HL-60/S4 treated with phorbol 12-myristate 13-acetate at 8.2 ng/mL for 4 days and 3 days (cell line): ENCODE data around the gene ADARB2.
"Not testable (repeated sequence)": the region's sequence is repeated elsewhere in the genome, so short reads cannot be mapped to it uniquely, and the experiment has no call there.

Experiments used
- in situ Hi-C: fragments of 300-500 bp; cut with MboI; formaldehyde crosslinking; loops from 2 replicates; pipeline ENCODE4 v1.15.0; 2022; ENCODE audit warnings: low sequenced_read_pairs

ADARB2 gene

DNA sequence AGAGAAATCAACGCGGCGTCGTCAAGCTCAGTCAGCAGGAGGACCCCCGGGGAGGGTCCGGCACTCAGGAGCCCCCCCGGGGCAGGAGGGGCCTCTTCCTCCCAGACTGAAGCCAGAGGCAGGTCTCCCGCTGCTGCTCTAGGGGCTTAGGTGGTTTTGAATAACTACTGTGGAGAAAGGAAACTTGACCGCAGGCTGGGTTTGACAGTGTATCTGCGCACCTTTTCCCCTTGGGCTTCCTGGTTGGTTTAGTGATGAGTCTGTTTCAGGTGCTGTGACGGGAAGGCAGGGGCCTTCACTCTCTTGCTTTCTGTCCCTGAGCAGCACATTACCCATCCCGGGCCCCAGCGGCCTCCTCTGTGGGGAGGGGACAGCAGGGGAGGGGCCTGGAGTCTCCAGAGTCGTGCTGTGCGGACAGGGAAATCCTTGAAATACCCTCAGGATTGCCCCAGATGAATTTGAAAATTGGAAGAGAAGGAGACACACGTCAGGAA, 262.2 kb downstream of the ADARB2 start:
- in situ Hi-C loops: no loop called here

DNA sequence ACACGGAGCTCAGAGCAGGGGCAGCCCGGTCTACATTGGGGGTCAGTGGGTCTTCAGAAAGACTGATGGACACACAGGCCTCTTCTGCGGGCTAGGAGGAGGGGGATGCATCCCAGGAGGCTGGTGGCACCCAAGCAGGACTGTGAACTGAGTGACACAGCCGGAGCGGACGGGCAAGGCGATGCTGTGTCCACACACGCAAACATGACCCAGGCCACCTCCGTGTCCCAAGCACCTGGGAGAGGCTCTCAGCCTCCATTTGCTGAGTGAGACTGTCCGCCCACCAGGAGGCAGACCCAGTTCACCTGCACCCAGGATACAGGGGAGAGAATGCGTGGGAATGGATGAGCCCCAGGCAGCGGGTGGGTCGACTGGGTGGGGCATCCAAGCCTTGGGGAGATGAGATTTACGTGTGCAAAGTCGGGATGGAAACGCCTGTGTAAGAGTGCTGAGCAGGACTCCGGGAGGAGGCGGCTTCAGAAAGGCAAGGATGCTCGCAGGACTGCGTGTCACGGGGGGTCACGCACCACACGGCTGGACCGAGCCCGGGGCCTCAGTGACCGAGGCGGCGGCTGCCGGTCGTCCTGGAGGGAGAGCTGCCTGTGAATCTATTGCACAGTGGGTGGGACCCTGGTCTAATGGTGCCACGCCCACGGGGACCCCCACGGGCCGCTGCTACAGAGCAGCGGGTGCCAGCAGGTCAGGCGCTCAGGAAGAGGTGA, 262.8 kb downstream of the ADARB2 start:
- in situ Hi-C loops: no loop called here

DNA sequence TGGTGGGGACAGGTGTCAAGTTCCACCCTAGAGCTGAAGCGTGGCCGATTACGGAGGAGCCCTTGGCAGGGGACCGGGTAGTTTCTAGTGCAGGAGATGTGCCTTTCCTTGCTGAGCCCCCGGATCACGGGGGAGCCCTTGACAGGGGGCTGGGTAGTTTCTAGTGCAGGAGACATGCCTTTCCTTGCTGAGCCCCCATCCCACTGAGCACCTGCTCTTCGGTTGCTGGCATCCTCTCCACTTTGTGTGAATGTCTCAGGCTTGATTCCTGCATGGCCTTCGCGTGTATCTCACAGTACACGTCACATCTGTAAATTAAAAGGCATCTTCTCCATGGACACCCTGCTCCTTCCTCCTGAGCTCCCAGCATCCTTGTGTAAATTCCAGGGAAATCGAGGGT, 263.5 kb downstream of the ADARB2 start:
- in situ Hi-C loops: no loop called here

DNA sequence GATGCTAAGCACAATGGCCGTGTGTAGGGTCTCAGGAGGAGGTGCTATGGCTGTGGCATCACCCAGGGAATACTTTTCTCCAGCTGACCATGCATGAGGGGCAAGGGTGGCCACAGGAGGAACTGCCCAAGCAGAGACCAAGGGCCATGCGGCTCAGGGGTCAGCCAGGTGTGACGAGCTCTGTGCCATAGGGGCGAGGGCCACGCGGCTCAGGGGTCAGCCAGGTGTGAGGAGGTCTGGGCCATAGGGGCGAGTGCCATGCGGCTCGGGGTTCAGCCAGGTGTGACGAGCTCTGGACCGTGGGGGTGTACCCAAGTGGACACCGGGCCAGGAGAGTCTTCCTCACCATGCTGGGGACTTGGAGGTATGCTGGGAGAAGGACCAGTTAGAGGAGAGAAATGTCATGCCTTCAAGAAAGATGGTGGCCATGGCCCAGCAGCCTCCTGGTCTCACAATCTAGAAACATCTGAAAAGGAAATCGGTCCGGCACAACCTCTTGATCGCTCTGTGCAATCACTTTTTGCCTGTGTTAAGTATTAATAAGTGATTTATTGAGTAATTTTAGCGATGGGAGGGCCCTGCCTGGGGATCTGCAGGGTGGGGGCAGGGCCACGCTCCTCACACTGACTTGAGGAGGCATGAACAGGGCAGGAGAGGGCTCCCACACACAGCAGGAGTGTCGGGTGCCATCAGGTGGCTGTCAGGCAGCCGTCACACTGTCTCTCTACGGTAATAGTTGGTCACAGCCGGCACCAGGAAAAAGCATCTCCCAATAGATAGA, 265.0 kb downstream of the ADARB2 start:
- in situ Hi-C loops: no loop called here

DNA sequence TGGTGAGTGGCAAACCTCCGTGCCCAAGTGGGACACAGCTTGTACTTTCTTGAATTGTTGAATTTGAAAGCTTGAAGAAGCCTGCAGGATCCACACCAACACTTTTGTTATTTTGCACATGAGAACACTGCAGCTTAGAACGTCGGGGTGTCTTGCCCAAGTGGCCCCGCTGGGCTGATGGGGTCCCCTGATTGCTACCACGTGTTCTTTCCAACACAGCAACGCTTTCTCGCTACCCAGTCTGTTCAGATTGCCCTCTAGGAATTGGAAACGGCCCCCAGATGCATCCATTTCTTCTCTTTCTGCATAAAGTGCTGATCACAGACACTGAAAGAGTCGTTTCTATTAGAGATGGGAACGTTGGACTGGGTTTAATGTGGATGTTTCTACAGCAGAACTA, 268.5 kb downstream of the ADARB2 start:
- in situ Hi-C loops: no loop called here

GRCh38 chr10:1467334-1468076, 269.8 kb downstream of the ADARB2 start:
- in situ Hi-C loops: no loop called here

DNA sequence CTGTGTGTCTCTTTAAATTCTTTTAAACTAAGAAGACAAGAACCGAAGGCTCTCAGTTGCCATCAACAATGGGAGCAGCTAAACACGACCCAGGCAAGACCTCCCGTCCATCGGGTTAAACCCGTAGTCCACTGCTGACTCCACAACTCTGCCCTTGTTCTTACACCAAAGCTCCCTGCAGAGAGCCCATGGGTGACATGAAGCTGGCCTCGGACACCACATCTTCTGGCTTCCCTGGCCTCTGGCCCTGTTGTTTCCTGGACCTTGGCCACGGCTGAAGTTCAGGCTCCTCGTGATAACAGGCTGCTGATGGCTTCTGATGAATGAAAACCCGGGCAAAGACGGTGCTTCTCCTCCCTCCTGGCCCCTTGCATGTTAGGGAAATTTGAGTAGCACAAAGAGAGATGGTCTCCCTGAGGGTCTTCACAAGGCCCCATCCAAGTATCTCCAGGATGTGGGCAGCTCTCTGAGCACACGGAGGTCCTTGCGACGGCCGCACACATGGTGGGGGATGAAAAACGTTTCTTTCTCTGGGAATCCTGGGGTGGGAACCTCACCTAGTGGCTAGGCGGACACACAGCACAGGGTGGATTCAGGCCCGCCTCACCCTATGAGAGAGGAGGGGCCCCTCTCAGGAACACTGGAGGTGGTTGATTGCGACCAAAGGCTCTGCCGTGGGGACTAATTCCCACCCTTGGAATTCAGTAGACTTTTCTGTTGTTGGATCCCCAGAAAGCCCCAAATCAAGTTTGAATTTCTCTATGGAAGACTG, 271.1 kb downstream of the ADARB2 start:
- in situ Hi-C loops: no loop called here

DNA sequence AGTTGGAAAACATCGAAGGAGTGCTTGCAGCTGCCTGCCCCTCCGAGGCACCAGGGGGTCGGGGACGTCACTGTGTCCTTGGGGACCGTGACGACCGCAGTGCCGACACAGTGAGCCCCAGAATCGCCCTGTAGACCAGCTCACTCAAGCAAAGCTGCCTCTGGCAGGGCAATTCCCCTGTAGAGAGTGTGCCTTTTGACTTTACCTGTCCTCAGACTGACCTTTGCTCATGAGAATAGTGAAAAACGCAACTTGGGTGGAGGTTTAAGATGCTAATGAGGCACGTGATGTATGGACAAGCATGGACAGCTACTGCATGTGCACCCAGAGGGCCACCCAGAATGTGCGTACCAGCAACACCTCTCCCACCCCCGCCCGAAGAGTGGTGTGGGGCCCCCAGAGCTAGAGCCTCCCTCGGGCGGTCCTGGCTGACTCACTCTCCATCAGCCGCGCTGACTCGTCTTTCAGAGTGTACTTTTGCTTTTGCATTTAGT, 271.9 kb downstream of the ADARB2 start:
- in situ Hi-C loops: no loop called here

GRCh38 chr10:1464881-1465417, 272.4 kb downstream of the ADARB2 start:
- in situ Hi-C loops: no loop called here

DNA sequence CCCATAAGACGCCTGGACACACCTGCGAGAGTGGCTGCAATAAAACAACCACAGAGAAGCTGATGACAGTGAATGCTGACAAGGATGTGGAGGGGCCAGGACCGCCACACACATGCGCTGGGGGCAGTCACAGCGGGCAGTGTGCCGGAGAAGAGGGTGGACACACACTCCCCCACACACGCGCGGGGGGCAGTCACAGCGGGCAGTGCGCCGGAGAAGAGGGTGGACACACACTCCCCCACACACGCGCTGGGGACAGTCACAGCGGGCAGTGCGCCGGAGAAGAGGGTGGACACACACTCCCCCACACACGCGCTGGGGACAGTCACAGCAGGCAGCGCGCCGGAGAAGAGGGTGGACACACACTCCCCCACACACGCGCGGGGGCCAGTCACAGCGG, 273.4 kb downstream of the ADARB2 start:
- in situ Hi-C loops: not testable (repeated sequence)

DNA sequence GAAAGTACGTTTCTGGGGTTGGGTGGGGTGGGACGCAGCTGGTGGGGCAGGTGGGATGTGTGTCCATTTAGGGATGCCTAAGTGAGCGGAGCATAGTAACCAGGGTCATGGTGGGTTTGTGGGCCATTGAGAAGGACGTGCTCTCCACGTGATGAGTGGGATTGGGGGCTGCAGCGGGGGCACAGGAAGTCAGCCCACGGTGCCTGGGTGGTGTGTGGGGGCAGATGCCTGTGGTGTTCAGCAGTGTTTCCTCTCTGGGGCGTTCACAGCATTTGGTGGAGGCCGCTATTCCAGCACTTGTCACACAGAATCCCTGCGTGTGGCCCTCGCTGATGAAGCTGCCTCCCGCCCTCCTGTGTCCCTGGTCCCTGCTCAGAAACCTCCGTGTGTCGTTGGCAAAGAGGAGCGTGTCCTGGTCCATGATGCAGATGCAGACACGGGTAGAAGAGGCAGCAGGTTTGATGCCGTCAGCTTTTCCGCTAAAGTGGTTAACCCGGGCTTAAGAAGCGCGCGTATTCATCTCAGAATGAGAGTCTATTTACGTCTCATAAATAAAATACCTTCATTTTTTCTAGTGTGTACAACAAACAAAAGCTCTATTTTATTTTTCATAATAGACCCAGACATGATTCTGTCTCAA, 274.2 kb downstream of the ADARB2 start:
- in situ Hi-C loops: no loop called here

DNA sequence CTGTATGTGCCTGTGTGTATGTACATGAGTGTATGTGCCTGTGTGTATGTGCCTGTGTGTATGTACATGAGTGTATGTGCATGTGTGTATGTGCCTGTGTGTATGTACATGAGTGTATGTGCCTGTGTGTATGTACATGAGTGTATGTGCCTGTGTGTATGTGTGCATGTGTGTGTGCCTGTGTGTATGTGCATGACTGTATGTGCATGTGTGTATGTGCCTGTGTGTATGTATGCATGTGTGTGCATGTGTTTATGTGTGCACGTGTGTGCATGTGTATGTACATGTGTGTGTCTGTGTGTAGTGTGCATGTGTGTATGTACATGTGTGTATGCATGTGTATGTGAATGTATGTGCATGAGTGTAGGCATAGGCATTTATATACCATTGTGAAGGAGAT, 274.8 kb downstream of the ADARB2 start:
- in situ Hi-C loops: no loop called here

GRCh38 chr10:1462032-1462431, 275.3 kb downstream of the ADARB2 start:
- in situ Hi-C loops: no loop called here

DNA sequence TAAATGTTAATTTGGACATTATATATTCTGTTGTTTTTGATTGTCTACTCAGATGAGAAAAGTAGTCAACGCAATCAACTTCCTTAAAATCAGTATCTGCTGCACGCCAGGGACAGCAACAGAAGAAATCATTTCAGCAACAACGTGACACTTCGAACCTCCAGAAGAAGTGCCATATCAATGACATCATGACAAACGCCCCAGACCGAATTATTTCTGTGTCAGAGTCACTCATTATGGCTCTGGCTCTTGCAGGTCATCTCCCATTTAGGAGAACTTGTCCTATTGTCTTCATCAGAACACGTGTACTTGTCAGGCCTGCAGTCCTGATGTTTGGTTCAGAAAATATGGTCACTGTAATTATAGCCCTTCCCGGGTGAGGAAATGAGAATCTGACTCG, 276.3 kb downstream of the ADARB2 start:
- in situ Hi-C loops: no loop called here

GRCh38 chr10:1459664-1460063, 277.7 kb downstream of the ADARB2 start:
- in situ Hi-C loops: not testable (repeated sequence)

- in situ Hi-C loops: no loop called here
Observed at GRCh38 chr10:1454951-1455350, 282.4 kb downstream of the ADARB2 start.

DNA sequence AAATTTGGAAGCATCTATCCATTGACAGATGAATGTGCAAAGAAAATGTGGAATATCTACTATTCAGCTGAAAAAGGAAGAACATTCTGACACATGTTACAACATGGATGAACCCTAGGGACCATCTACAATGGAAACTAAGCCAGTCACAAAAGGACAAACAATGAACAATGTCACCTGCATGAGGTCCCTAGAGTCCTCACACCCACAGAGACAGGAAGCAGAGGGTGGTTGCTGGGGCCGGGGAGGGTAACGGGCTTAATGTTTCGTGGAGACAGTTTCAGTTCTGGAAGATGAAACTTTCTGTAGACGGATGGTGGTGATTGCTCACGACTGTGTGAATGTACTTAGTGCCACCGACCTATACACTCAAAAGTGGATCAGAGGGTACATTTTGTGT, 282.9 kb downstream of the ADARB2 start:
- in situ Hi-C loops: no loop called here

DNA sequence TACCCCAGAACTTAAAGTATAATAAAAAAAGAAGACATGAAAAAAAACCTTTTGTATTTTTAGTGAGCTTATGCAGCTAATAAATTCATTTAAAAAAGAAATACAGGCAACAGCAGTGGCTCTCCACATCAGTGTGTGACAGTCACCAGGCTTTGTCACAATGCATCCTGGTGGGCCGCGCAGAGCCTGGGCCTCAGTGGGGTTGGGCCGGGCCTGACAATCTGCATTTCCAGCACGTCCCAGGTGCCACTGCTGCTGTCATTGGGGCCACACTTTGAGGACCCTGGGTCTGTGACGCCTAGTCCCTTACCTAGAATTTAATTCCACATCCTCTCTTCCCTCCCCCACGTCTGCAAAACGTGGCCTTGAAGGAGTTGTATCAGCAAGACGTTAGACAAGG, 284.5 kb downstream of the ADARB2 start:
- in situ Hi-C loops: no loop called here

GRCh38 chr10:1451941-1452340, 285.4 kb downstream of the ADARB2 start:
- in situ Hi-C loops: no loop called here

- in situ Hi-C loops: no loop called here
Observed at GRCh38 chr10:1451362-1451888, 285.9 kb downstream of the ADARB2 start.
